ENCODE data around the gene ZBTB4. TPM values are rescaled to one million over a fixed set of nuclear protein-coding genes. Genes with fewer than 3 reads are reported as not detected.

Gene ZBTB4
- total RNA-seq, 1 experiment from 2014 or later = 14.4 TPM

GRCh38 chr17:7493941-7494340 lies 14.5 kb upstream of the ZBTB4 start:
- no peak overlapping the region for H3K18ac ChIP-seq (ENCODE audit: insufficient read length, low read depth, low read length)
- H2BK120ac ChIP-seq (ENCODE audit: low read depth, low read length, poor library complexity, severe bottlenecking) = no peak overlapping the region
- H3K4me1 ChIP-seq (ENCODE audit: insufficient read depth, low read length) = no peaks in the 10 kb centered on the region
- no peak overlapping the region for H4K8ac ChIP-seq (replicated peaks; ENCODE audit: insufficient read length, low read depth, low read length)
- H2BK12ac ChIP-seq (ENCODE audit: insufficient read length, low read depth, low read length) = no peak overlapping the region
- H4K5ac ChIP-seq (ENCODE audit: insufficient read length, low read depth, low read length) = no peak overlapping the region
- no peak overlapping the region for H3K4ac ChIP-seq (ENCODE audit: low read depth, low read length)
- WGBS (ENCODE audit: extremely low coverage, insufficient read length, low lambda C conversion rate) = no CpG with 5 or more reads among the region's 3 CpGs
- no peaks in the 10 kb centered on the region for H3K23me2 ChIP-seq (ENCODE audit: insufficient read length, low read depth, low read length, poor library complexity, severe bottlenecking)
- H3K4me2 ChIP-seq (ENCODE audit: insufficient read depth, insufficient read length, low read length) = no peak overlapping the region
- H3K9ac ChIP-seq (ENCODE audit: extremely low read depth, insufficient read length, low read length) = no peak overlapping the region
- Mint-ChIP-seq H3K4me1 (peaks cover 6 to 11% of the 10 kb centered on the region in 2 experiments), H3K27ac (0 out of 7 replicates have a peak overlapping the region, but pooled peaks of 1 of the 3 experiments have one; percentile 68), H3K4me3 (no peak overlapping the region), H3K9me3 (no peaks in the 10 kb centered on the region), H3K27me3 (ENCODE audit: low read depth) (no peaks in the 10 kb centered on the region), H3K36me3 (ENCODE audit: insufficient read depth in 1 of 3, low read depth in 3 of 3) (peaks cover 55 to 80% (median 63%) of the 10 kb centered on the region in 3 experiments)
- no peak overlapping the region for H4K91ac ChIP-seq (ENCODE audit: insufficient read length, low read depth, low read length)
- no peaks in the 10 kb centered on the region for H3K9me3 ChIP-seq (ENCODE audit: control insufficient read depth, low read depth, low read length)
- TF ChIP-seq, protein P1, sequence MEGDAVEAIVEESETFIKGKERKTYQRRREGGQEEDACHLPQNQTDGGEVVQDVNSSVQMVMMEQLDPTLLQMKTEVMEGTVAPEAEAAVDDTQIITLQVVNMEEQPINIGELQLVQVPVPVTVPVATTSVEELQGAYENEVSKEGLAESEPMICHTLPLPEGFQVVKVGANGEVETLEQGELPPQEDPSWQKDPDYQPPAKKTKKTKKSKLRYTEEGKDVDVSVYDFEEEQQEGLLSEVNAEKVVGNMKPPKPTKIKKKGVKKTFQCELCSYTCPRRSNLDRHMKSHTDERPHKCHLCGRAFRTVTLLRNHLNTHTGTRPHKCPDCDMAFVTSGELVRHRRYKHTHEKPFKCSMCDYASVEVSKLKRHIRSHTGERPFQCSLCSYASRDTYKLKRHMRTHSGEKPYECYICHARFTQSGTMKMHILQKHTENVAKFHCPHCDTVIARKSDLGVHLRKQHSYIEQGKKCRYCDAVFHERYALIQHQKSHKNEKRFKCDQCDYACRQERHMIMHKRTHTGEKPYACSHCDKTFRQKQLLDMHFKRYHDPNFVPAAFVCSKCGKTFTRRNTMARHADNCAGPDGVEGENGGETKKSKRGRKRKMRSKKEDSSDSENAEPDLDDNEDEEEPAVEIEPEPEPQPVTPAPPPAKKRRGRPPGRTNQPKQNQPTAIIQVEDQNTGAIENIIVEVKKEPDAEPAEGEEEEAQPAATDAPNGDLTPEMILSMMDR (conservative IDR thresholded peaks at IDR 0.05) = no peak
- H3K27me3 ChIP-seq (ENCODE audit: insufficient read depth, low read length) = no peaks in the 10 kb centered on the region
- H3K23ac ChIP-seq (ENCODE audit: insufficient read length, low read depth, low read length) = no peak overlapping the region
- H2AFZ ChIP-seq (ENCODE audit: low read length) = no peak overlapping the region
- H4K20me1 ChIP-seq (ENCODE audit: control insufficient read depth, insufficient read depth, insufficient read length) = peaks cover 2% of the 10 kb centered on the region
- DNase-seq = no peak
- H2BK5ac ChIP-seq (ENCODE audit: insufficient read length, low read length) = no peak overlapping the region
- H3K79me2 ChIP-seq (ENCODE audit: insufficient read depth, low read length) = peaks cover 48% of the 10 kb centered on the region
- no peak overlapping the region for H2BK20ac ChIP-seq (ENCODE audit: low read depth, low read length, poor library complexity, severe bottlenecking)
- H3T11ph ChIP-seq (ENCODE audit: low read length) = no peak overlapping the region
- H3K27ac ChIP-seq (ENCODE audit: insufficient read length, low read depth, low read length) = no peak overlapping the region
- H3K14ac ChIP-seq (ENCODE audit: insufficient read depth, low read length) = no peak overlapping the region
- H3K56ac ChIP-seq (ENCODE audit: insufficient read length, low read depth, low read length) = no peak overlapping the region
- H2BK15ac ChIP-seq (ENCODE audit: low read depth, low read length) = no peak overlapping the region
- H3K79me1 ChIP-seq (ENCODE audit: insufficient read depth, low read depth, low read length, poor library complexity, severe bottlenecking) = peaks cover 8% of the 10 kb centered on the region
- no peak overlapping the region for H2AK5ac ChIP-seq (ENCODE audit: insufficient read length, low read length)
